ENCODE measurements around the gene HRK. TPM values are rescaled to one million over a fixed set of nuclear protein-coding genes. Genes with fewer than 3 reads are reported as not detected.
A peak's percentile ranks its signal among the peaks of the same experiment; 100 is the strongest.

The HRK gene
- total and polyA plus RNA-seq, 2 of the 13 experiments (the other 11 are each of a cell fraction or from before 2014, with no cell fraction given), result 0.02 TPM; not detected in 1

DNA sequence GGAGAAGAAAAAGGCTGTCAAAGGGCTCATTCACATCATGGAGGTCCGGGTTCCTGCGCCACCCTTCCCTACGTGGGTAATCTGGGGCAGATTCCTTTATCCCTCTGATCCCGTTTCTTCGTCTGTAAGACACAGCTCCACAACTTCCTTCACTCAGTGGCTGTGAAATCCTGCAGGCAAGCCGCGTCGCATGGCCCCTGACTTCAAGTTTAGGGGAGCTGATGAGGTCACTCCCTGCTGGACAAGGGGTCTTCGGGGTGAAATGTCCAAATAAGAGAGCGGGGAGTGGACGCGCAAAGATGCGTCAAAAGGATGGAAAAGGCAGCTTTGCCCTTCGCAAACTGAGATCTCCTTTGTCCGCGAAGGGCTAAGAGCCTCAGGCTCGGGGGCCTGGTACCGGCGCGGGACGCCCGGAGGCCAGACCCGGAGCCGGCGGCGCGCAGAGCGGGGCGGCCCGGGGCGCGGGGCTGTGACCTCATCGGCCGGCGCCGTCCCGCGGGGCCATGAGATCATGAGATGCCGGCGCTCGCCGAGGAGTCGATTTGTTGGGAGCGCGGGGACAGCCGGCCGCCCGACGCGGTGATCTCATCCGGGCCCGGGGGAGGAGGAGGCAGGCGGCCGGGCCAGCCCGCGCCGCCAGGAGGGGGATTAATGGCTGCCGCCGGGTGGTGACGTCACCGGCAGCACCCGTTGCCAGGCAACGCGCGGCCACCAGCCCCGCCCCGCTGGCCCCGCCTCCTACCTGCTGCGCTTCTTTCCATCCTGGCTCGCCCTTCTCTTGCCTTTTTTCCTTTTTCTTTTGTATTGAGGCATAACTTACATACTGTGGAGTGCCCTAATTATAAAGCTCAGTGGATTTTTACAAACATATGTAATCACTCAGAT lies 62.1 kb downstream of the HRK start (continued):
- TF ChIP-seq, protein P1, sequence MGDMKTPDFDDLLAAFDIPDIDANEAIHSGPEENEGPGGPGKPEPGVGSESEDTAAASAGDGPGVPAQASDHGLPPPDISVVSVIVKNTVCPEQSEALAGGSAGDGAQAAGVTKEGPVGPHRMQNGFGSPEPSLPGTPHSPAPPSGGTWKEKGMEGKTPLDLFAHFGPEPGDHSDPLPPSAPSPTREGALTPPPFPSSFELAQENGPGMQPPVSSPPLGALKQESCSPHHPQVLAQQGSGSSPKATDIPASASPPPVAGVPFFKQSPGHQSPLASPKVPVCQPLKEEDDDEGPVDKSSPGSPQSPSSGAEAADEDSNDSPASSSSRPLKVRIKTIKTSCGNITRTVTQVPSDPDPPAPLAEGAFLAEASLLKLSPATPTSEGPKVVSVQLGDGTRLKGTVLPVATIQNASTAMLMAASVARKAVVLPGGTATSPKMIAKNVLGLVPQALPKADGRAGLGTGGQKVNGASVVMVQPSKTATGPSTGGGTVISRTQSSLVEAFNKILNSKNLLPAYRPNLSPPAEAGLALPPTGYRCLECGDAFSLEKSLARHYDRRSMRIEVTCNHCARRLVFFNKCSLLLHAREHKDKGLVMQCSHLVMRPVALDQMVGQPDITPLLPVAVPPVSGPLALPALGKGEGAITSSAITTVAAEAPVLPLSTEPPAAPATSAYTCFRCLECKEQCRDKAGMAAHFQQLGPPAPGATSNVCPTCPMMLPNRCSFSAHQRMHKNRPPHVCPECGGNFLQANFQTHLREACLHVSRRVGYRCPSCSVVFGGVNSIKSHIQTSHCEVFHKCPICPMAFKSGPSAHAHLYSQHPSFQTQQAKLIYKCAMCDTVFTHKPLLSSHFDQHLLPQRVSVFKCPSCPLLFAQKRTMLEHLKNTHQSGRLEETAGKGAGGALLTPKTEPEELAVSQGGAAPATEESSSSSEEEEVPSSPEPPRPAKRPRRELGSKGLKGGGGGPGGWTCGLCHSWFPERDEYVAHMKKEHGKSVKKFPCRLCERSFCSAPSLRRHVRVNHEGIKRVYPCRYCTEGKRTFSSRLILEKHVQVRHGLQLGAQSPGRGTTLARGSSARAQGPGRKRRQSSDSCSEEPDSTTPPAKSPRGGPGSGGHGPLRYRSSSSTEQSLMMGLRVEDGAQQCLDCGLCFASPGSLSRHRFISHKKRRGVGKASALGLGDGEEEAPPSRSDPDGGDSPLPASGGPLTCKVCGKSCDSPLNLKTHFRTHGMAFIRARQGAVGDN (CRISPR knock-in tag; IDR thresholded peaks at IDR 0.05), result peak; percentile 66; the same call in 1 of the 2 replicates
- TF ChIP-seq SIX4 (CRISPR knock-in tag; IDR thresholded peaks at IDR 0.05), result no peak
- TF ChIP-seq ZNF230 (CRISPR knock-in tag; IDR thresholded peaks at IDR 0.05), result no peak; the same call in 1 of the 2 replicates
- TF ChIP-seq MXD4 (CRISPR knock-in tag; IDR thresholded peaks at IDR 0.05), result peak; percentile 57; the same call in 1 of the 2 replicates
- TF ChIP-seq, protein P2, sequence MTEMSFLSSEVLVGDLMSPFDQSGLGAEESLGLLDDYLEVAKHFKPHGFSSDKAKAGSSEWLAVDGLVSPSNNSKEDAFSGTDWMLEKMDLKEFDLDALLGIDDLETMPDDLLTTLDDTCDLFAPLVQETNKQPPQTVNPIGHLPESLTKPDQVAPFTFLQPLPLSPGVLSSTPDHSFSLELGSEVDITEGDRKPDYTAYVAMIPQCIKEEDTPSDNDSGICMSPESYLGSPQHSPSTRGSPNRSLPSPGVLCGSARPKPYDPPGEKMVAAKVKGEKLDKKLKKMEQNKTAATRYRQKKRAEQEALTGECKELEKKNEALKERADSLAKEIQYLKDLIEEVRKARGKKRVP (CRISPR knock-in tag; IDR thresholded peaks at IDR 0.05), result 0 out of 4 replicates have a peak, but pooled peaks of 1 of the 2 experiments have one; percentile 28
- 0 out of 2 replicates have a peak, but pooled peaks have one; percentile 51 for TF ChIP-seq ZNF839 (CRISPR knock-in tag; IDR thresholded peaks at IDR 0.05; ENCODE audit: borderline replicate concordance)
- TF ChIP-seq, protein P3, sequence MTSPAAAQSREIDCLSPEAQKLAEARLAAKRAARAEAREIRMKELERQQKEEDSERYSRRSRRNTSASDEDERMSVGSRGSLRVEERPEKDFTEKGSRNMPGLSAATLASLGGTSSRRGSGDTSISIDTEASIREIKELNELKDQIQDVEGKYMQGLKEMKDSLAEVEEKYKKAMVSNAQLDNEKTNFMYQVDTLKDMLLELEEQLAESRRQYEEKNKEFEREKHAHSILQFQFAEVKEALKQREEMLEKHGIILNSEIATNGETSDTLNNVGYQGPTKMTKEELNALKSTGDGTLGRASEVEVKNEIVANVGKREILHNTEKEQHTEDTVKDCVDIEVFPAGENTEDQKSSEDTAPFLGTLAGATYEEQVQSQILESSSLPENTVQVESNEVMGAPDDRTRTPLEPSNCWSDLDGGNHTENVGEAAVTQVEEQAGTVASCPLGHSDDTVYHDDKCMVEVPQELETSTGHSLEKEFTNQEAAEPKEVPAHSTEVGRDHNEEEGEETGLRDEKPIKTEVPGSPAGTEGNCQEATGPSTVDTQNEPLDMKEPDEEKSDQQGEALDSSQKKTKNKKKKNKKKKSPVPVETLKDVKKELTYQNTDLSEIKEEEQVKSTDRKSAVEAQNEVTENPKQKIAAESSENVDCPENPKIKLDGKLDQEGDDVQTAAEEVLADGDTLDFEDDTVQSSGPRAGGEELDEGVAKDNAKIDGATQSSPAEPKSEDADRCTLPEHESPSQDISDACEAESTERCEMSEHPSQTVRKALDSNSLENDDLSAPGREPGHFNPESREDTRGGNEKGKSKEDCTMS (CRISPR knock-in tag; conservative IDR thresholded peaks at IDR 0.05), result no peak
- TF ChIP-seq, protein P4, sequence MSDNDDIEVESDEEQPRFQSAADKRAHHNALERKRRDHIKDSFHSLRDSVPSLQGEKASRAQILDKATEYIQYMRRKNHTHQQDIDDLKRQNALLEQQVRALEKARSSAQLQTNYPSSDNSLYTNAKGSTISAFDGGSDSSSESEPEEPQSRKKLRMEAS (IDR thresholded peaks at IDR 0.05), result peak; percentile 41; the same call in 1 of the 2 replicates
- TF ChIP-seq ZNF616 (CRISPR knock-in tag; IDR thresholded peaks at IDR 0.05; ENCODE audit: low read depth), result no peak
- TF ChIP-seq ZNF703 (CRISPR knock-in tag; IDR thresholded peaks at IDR 0.05; ENCODE audit: borderline replicate concordance), result no peak
- peak; percentile 80; the same call in 1 of the 2 replicates for TF ChIP-seq YEATS4 (CRISPR knock-in tag; IDR thresholded peaks at IDR 0.05; ENCODE audit: borderline replicate concordance)
- TF ChIP-seq RBFOX2 (IDR thresholded peaks at IDR 0.05; ENCODE audit: low read depth, low read length), result peak; percentile 85
- TF ChIP-seq ZNF253 (CRISPR knock-in tag; IDR thresholded peaks at IDR 0.05; ENCODE audit: borderline replicate concordance), result no peak
- TF ChIP-seq, protein P5, sequence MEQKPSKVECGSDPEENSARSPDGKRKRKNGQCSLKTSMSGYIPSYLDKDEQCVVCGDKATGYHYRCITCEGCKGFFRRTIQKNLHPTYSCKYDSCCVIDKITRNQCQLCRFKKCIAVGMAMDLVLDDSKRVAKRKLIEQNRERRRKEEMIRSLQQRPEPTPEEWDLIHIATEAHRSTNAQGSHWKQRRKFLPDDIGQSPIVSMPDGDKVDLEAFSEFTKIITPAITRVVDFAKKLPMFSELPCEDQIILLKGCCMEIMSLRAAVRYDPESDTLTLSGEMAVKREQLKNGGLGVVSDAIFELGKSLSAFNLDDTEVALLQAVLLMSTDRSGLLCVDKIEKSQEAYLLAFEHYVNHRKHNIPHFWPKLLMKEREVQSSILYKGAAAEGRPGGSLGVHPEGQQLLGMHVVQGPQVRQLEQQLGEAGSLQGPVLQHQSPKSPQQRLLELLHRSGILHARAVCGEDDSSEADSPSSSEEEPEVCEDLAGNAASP (CRISPR knock-in tag; IDR thresholded peaks at IDR 0.05; ENCODE audit: borderline replicate concordance), result no peak
- 0 out of 2 replicates have a peak, but pooled peaks have one; percentile 45 for TF ChIP-seq ZSCAN31 (CRISPR knock-in tag; IDR thresholded peaks at IDR 0.05; ENCODE audit: low read depth)
- TF ChIP-seq NRL (CRISPR knock-in tag; IDR thresholded peaks at IDR 0.05; ENCODE audit: borderline replicate concordance), result no peak
- TF ChIP-seq SIN3B (IDR thresholded peaks at IDR 0.05; ENCODE audit: low read length), result peak; percentile 59; the same call in 1 of the 2 replicates
- TF ChIP-seq KAT8 (CRISPR knock-in tag; IDR thresholded peaks at IDR 0.05), result peak; percentile 79
- TF ChIP-seq ATF1 (CRISPR knock-in tag; IDR thresholded peaks at IDR 0.05), result peak; percentile 74
